H9 (cell line): ENCODE data around the gene LRR1. TPM values are rescaled to one million over a fixed set of nuclear protein-coding genes. Genes with fewer than 3 reads are reported as not detected.

ENCODE experiments used
- DNase-seq: peaks from one replicate; pipeline ENCODE4 v3.0.0-alpha.2; 2017
- H2AFZ ChIP-seq: one replicate; pipeline ENCODE4 v1.6.1; 2013; ENCODE audit warnings: mild to moderate bottlenecking, low read length, control low read depth, moderate library complexity
- H2AK5ac ChIP-seq: 2 replicates; pipeline ENCODE4 v1.6.1; 2013; ENCODE audit warnings: low read length, control low read depth, mixed read lengths; ENCODE audit not compliant: insufficient read length
- H2BK120ac ChIP-seq: one replicate; pipeline ENCODE4 v1.6.1; 2013; ENCODE audit warnings: low read depth, mild to moderate bottlenecking, low read length, control low read depth, inconsistent platforms; ENCODE audit not compliant: poor library complexity, severe bottlenecking
- H2BK12ac ChIP-seq: 2 replicates; pipeline ENCODE4 v1.6.1; 2013; ENCODE audit warnings: low read length, control low read depth, mixed read lengths, low read depth; ENCODE audit not compliant: insufficient read length
- H2BK15ac ChIP-seq: 2 replicates; pipeline ENCODE4 v1.6.1; 2013; ENCODE audit warnings: low read depth, low read length, control low read depth
- H2BK20ac ChIP-seq: one replicate; pipeline ENCODE4 v1.6.1; 2013; ENCODE audit warnings: low read depth, mild to moderate bottlenecking, low read length, control low read depth, inconsistent platforms; ENCODE audit not compliant: poor library complexity, severe bottlenecking
- H2BK5ac ChIP-seq: 2 replicates; pipeline ENCODE4 v1.6.1; 2013; ENCODE audit warnings: low read length, control low read depth, mixed read lengths; ENCODE audit not compliant: insufficient read length
- H3K14ac ChIP-seq: 2 replicates; pipeline ENCODE4 v1.6.1; 2013; ENCODE audit warnings: low read length, control low read depth; ENCODE audit not compliant: insufficient read depth
- H3K18ac ChIP-seq: 2 replicates; pipeline ENCODE4 v1.6.1; 2013; ENCODE audit warnings: low read depth, mild to moderate bottlenecking, mixed read lengths, low read length, control low read depth; ENCODE audit not compliant: insufficient read length
- H3K23ac ChIP-seq: 2 replicates; pipeline ENCODE4 v1.6.1; 2013; ENCODE audit warnings: low read length, control low read depth, mixed read lengths, low read depth; ENCODE audit not compliant: insufficient read length
- H3K23me2 ChIP-seq: 2 replicates; pipeline ENCODE4 v1.6.1; 2013; ENCODE audit warnings: low read depth, mild to moderate bottlenecking, mixed read lengths, low read length, control low read depth; ENCODE audit not compliant: insufficient read length, poor library complexity, severe bottlenecking
- H3K27ac ChIP-seq: 2 replicates; pipeline ENCODE4 v1.5.1; 2013; ENCODE audit warnings: low read length, control low read depth, mixed read lengths, low read depth; ENCODE audit not compliant: insufficient read length
- H3K27me3 ChIP-seq: 2 replicates; pipeline ENCODE4 v1.6.1; 2013; ENCODE audit warnings: low read length, control low read depth, inconsistent platforms; ENCODE audit not compliant: insufficient read depth
- H3K4ac ChIP-seq: 2 replicates; pipeline ENCODE4 v1.6.1; 2013; ENCODE audit warnings: low read depth, mild to moderate bottlenecking, control low read depth, inconsistent platforms, low read length, moderate library complexity
- H3K4me1 ChIP-seq: 2 replicates; pipeline ENCODE4 v1.6.1; 2013; ENCODE audit warnings: low read length, control low read depth, inconsistent platforms; ENCODE audit not compliant: insufficient read depth
- H3K4me2 ChIP-seq: 2 replicates; pipeline ENCODE4 v1.6.1; 2013; ENCODE audit warnings: low read length, control low read depth, mixed read lengths; ENCODE audit not compliant: insufficient read length, insufficient read depth
- H3K56ac ChIP-seq: 2 replicates; pipeline ENCODE4 v1.6.1; 2013; ENCODE audit warnings: low read depth, mild to moderate bottlenecking, mixed read lengths, low read length, control low read depth; ENCODE audit not compliant: insufficient read length
- H3K79me1 ChIP-seq: 2 replicates; pipeline ENCODE4 v1.6.1; 2013; ENCODE audit warnings: low read depth, mild to moderate bottlenecking, moderate library complexity, low read length, control low read depth, inconsistent platforms; ENCODE audit not compliant: insufficient read depth, poor library complexity, severe bottlenecking
- H3K79me2 ChIP-seq: 2 replicates; pipeline ENCODE4 v1.6.1; 2013; ENCODE audit warnings: low read length, control low read depth, inconsistent platforms; ENCODE audit not compliant: insufficient read depth
- H3K9ac ChIP-seq: 2 replicates; pipeline ENCODE4 v1.6.1; 2013; ENCODE audit warnings: low read length, control low read depth, mixed read lengths; ENCODE audit not compliant: insufficient read length; ENCODE audit errors: extremely low read depth
- H3K9me3 ChIP-seq: one replicate; pipeline ENCODE4 v1.6.1; 2013; ENCODE audit warnings: low read depth, low read length, inconsistent platforms; ENCODE audit not compliant: control insufficient read depth
- H3T11ph ChIP-seq: one replicate; pipeline ENCODE4 v1.6.1; 2013; ENCODE audit warnings: mild to moderate bottlenecking, low read length, control low read depth, inconsistent platforms
- H4K20me1 ChIP-seq: one replicate; pipeline ENCODE4 v1.6.1; 2013; ENCODE audit not compliant: control insufficient read depth, insufficient read length, insufficient read depth
- H4K5ac ChIP-seq: 2 replicates; pipeline ENCODE4 v1.6.1; 2013; ENCODE audit warnings: low read depth, mild to moderate bottlenecking, mixed read lengths, low read length, control low read depth; ENCODE audit not compliant: insufficient read length
- H4K8ac ChIP-seq: replicated peaks from 2 replicates; pipeline ENCODE4 v1.6.1; 2013; ENCODE audit warnings: low read length, control low read depth, mixed read lengths, low read depth; ENCODE audit not compliant: insufficient read length
- H4K91ac ChIP-seq: 2 replicates; pipeline ENCODE4 v1.6.1; 2013; ENCODE audit warnings: low read depth, mild to moderate bottlenecking, moderate library complexity, mixed read lengths, low read length, control low read depth; ENCODE audit not compliant: insufficient read length
- H3K27ac Mint-ChIP-seq, 3 experiments: 2 replicates in 2 of 3; 3 replicates in 1 of 3; pipeline ENCODE4 v1.8.0; 2020 to 2021; ENCODE audit warnings: mixed read lengths in 3 of 3, mild to moderate bottlenecking in 1 of 3, moderate library complexity in 1 of 3
- H3K27me3 Mint-ChIP-seq: 2 replicates; pipeline ENCODE4 v1.8.0; 2021; ENCODE audit warnings: low read depth, mild to moderate bottlenecking, moderate library complexity, mixed read lengths
- H3K36me3 Mint-ChIP-seq, 3 experiments: 2 replicates in 2 of 3; 3 replicates in 1 of 3; pipeline ENCODE4 v1.8.0; 2020 to 2021; ENCODE audit warnings: low read depth in 3 of 3, mixed read lengths in 3 of 3; ENCODE audit not compliant: insufficient read depth in 1 of 3
- H3K4me1 Mint-ChIP-seq, 2 experiments: 2 replicates each; pipeline ENCODE4 v1.8.0; 2020; ENCODE audit warnings: mixed read lengths in 2 of 2
- H3K4me3 Mint-ChIP-seq, 2 experiments: 2 replicates in 1 of 2; 3 replicates in 1 of 2; pipeline ENCODE4 v1.8.0; 2020 to 2021; ENCODE audit warnings: mild to moderate bottlenecking in 2 of 2, mixed read lengths in 2 of 2, moderate library complexity in 1 of 2
- H3K9me3 Mint-ChIP-seq, 2 experiments: 2 replicates in 1 of 2; 3 replicates in 1 of 2; pipeline ENCODE4 v1.8.0; 2020; ENCODE audit warnings: mild to moderate bottlenecking in 2 of 2, mixed read lengths in 2 of 2, moderate library complexity in 1 of 2
- WGBS: extraction: QIAGEN DNeasy Blood & Tissue Kit; methylation state at CpG from one replicate; pipeline ENCODE4 v1.1.7; 2013; ENCODE audit warnings: missing lambda C conversion rate, low lambda C conversion rate, mixed read lengths; ENCODE audit not compliant: insufficient read length; ENCODE audit errors: extremely low coverage; 5-methylcytosine and 5-hydroxymethylcytosine counted together
- total RNA-seq: library from RNA; stranded (reverse); gene quantifications from 2 replicates; pipeline ENCODE4 v1.2.1, GENCODE V29; 2021
- TF ChIP-seq, protein P1 (sequence below): fragments of 200-600 bp; sonication (generic); conservative IDR thresholded peaks from 3 replicates; pipeline ENCODE4 v1.8.0; 2021; ENCODE audit warnings: antibody characterized with exemption, mild to moderate bottlenecking

Gene LRR1
- total RNA-seq, 1 experiment from 2014 or later, result 38.6 TPM

DNA sequence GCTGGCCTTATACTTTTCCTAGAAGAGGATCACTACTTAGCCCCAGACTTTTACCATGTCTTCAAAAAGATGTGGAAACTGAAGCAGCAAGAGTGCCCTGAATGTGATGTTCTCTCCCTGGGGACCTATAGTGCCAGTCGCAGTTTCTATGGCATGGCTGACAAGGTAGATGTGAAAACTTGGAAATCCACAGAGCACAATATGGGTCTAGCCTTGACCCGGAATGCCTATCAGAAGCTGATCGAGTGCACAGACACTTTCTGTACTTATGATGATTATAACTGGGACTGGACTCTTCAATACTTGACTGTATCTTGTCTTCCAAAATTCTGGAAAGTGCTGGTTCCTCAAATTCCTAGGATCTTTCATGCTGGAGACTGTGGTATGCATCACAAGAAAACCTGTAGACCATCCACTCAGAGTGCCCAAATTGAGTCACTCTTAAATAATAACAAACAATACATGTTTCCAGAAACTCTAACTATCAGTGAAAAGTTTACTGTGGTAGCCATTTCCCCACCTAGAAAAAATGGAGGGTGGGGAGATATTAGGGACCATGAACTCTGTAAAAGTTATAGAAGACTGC lies 23.4 kb downstream of the LRR1 start:
- H3K79me1 ChIP-seq, result no peaks in the 10 kb centered on the region
- DNase-seq, result no peak
- WGBS, result no CpG with 5 or more reads among the region's 3 CpGs
- peaks cover 12% of the 10 kb centered on the region for H3K23me2 ChIP-seq
- no peaks in the 10 kb centered on the region for H3K27me3 Mint-ChIP-seq
- no peak overlapping the region for H3K27ac ChIP-seq
- H3K36me3 Mint-ChIP-seq, result peaks cover 12 to 45% (median 21%) of the 10 kb centered on the region in 3 experiments
- H2BK15ac ChIP-seq, result no peak overlapping the region
- no peak overlapping the region for H4K8ac ChIP-seq
- H3K27ac Mint-ChIP-seq, result no peak overlapping the region
- TF ChIP-seq, protein P1, sequence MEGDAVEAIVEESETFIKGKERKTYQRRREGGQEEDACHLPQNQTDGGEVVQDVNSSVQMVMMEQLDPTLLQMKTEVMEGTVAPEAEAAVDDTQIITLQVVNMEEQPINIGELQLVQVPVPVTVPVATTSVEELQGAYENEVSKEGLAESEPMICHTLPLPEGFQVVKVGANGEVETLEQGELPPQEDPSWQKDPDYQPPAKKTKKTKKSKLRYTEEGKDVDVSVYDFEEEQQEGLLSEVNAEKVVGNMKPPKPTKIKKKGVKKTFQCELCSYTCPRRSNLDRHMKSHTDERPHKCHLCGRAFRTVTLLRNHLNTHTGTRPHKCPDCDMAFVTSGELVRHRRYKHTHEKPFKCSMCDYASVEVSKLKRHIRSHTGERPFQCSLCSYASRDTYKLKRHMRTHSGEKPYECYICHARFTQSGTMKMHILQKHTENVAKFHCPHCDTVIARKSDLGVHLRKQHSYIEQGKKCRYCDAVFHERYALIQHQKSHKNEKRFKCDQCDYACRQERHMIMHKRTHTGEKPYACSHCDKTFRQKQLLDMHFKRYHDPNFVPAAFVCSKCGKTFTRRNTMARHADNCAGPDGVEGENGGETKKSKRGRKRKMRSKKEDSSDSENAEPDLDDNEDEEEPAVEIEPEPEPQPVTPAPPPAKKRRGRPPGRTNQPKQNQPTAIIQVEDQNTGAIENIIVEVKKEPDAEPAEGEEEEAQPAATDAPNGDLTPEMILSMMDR, result no peak
- no peak overlapping the region for H2BK120ac ChIP-seq
- peaks cover 12% of the 10 kb centered on the region; the same call in 1 of the 2 replicates for H3K79me2 ChIP-seq
- no peaks in the 10 kb centered on the region; a peak in 1 of 5 replicates for H3K9me3 Mint-ChIP-seq
- no peak overlapping the region for H3K14ac ChIP-seq
- no peaks in the 10 kb centered on the region for H3K27me3 ChIP-seq
- H2BK5ac ChIP-seq, result no peak overlapping the region
- H3K56ac ChIP-seq, result no peak overlapping the region
- no peak overlapping the region for H4K5ac ChIP-seq
- H3K4me3 Mint-ChIP-seq, result peak overlapping the region; percentile 99
- no peak overlapping the region for H2AFZ ChIP-seq
- peak overlapping the region; percentile 35 for H3K9ac ChIP-seq
- no peaks in the 10 kb centered on the region for H3K9me3 ChIP-seq
- H3K4ac ChIP-seq, result no peak overlapping the region
- H4K20me1 ChIP-seq, result no peaks in the 10 kb centered on the region
- H2BK12ac ChIP-seq, result no peak overlapping the region
- no peak overlapping the region for H2AK5ac ChIP-seq
- H3K18ac ChIP-seq, result no peak overlapping the region
- H3T11ph ChIP-seq, result no peak overlapping the region
- no peak overlapping the region for H3K23ac ChIP-seq
- peaks cover 4% of the 10 kb centered on the region; the same call in 1 of the 2 replicates for H3K4me1 ChIP-seq
- peaks cover 20 to 23% of the 10 kb centered on the region in 2 experiments for H3K4me1 Mint-ChIP-seq
- no peak overlapping the region for H4K91ac ChIP-seq
- H3K4me2 ChIP-seq, result peak overlapping the region; percentile 95
- H2BK20ac ChIP-seq, result no peak overlapping the region
